ENCODE results near the gene MRI1. TPM values are rescaled to one million over a fixed set of nuclear protein-coding genes. Genes with fewer than 3 reads are reported as not detected.
"Not testable (repeated sequence)": the region's sequence is repeated elsewhere in the genome, so short reads cannot be mapped to it uniquely, and the experiment has no call there.

MRI1 gene
- polyA plus RNA-seq, 3 donors: 12.4 to 33.5 (median 28.3) TPM

- WGBS, 3 donors: 76 to 90% (median 82%) methylated on average over 18 of the region's 18 CpGs
- H3K27ac ChIP-seq (ENCODE audit: low read depth, low read length): no peak overlapping the region
These were observed 19.5 kb downstream of the MRI1 start for GRCh38 chr19:13783565-13784500.

DNA sequence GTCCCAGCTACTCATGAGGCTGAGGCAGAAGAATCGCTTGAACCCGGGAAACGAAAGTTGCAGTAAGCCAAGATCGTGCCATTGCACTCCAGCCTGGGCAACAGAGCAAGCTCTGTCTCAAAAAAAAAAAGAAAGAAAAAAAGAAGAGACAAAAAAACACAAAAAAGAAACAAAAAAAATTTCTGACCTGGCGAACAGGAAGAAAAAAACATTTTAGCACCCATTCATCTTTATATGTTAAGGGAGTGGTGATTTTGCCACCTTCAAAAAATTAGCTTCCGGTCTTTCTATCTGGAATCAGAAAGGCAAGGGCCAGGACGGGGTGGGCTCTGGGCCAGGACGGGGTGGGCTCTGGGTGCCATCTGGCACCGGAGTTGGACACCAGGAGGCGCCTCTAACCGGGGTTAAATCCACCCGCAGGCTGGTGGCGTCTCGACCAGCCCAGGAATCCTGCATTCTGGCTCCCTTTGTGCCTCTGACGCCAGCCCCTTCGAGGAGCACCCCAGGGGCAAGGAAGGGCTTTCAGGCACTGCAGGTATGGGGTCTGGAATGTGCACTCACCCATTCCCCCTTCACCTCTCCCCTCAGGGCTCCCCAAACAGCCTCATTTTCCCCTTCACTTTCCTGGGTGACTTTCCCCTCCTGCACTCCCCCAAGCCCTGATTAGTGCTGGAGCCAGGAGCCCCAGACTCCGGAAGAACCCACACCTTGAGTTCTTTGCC is 20.6 kb downstream of the MRI1 start:
- WGBS, 3 donors: 24 to 29% (median 25%) methylated on average over 15 to 17 of the region's 17 CpGs
- no peak overlapping the region for H3K27ac ChIP-seq (ENCODE audit: low read depth, low read length)

GRCh38 chr19:13788991-13789390 is 24.7 kb downstream of the MRI1 start:
- WGBS, 3 donors: 40 to 57% (median 41%) methylated on average over 8 of the region's 8 CpGs
- H3K27ac ChIP-seq (ENCODE audit: low read depth, low read length): no peak overlapping the region

- H3K27ac ChIP-seq (ENCODE audit: low read depth, low read length): no peak overlapping the region
- WGBS, 3 donors: 51 to 80% (median 61%) methylated on average over 8 of the region's 8 CpGs
These were observed 26.0 kb downstream of the MRI1 start for GRCh38 chr19:13790354-13790753.

- not testable (repeated sequence) for H3K27ac ChIP-seq (ENCODE audit: low read depth, low read length)
- WGBS, 3 donors: 84 to 92% (median 86%) methylated on average over 9 of the region's 9 CpGs
These were observed 29.0 kb downstream of the MRI1 start for GRCh38 chr19:13793317-13793716.

- 0 to 3% (median 0%) methylated on average over 7 to 8 of the region's 8 CpGs for WGBS, 3 donors
- H3K27ac ChIP-seq (ENCODE audit: low read depth, low read length): no peak overlapping the region
These were observed 30.1 kb downstream of the MRI1 start for GRCh38 chr19:13794398-13794756.

DNA sequence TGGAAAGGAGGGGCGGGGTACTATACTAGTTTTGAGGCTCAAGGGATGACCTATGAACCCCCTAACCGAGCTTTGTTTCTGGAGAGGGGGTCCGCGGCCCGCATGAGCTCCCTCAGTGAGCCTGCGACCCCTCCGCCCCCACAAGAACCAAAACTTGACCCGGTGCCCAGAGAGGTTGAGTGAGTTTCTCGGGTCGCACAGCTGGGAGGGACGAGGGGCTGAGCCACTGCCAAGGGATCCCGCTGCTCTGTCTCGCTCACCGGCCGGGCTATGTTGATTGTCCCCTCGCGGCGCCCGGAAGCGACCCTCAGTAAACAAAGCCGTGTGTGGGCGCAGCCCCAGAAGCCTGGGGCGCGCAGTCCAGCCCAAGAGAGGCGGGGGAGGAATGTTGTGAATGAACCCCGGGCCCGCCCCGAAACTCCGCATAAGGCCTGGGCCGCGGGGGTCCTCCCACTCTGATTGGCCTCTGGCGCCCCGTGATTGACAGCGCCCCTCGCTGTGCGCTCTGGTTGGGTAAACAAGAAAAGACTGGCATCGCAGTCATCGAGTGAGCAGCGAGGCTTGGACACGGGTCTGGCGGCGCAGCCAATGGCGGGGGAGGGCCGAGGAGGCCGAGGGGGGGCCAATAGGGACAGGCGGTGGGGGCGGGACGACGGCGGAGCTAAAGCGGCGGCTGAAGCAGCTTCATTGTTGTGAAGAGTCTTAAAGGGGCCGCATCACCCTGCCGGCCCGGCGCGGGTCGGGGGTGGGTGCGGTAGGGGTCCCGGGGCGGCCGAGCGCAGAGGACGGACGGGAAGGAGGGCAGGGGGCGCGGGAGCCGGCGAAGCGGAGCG is 30.7 kb downstream of the MRI1 start, which contains the start of gene ZSWIM4:
TSS of gene ZSWIM4 (plus strand) at position 687 of the 833 bp plus-strand sequence. CDS start 206 bp downstream, outside the sequence.
- WGBS, 3 donors: 1% methylated on average over 65 to 71 of the region's 71 CpGs
- no peak within 1 kb of the TSS for H3K27ac ChIP-seq (ENCODE audit: low read depth, low read length)

DNA sequence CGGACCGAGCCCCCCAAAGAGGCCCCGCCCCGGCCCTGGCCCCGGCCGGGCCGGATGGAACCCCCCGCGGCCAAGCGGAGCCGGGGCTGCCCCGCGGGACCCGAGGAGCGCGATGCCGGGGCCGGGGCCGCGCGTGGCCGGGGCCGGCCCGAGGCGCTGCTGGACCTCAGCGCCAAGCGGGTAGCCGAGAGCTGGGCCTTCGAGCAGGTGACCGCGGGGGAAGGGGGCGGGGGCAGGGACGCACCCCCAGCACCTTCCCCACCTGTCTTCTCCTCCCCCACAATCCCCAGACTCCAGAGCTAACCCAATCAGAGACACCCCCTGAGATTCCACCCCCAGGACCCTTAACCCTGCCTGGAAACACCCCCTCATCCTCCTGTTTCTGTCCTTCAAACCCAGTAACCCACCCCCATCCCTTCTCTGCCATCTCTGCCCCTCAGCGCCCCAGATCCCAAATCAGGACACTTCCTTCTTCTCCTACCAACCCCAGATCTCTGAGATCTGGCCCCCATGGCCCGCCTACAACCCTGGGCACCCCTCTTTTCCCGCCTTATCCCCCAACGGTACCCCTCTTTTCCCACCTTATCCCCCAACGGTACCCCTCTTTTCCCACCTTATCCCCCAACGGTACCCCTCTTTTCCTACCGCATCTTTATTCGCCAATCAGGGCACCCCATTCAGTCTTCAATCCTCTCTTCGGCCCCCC is 31.4 kb downstream of the MRI1 start:
- no peak overlapping the region for H3K27ac ChIP-seq (ENCODE audit: low read depth, low read length)
- 3 to 20% (median 3%) methylated on average over 14 to 42 of the region's 42 CpGs for WGBS, 3 donors

GRCh38 chr19:13796301-13797057 is 32.2 kb downstream of the MRI1 start:
- WGBS, 3 donors: 8 to 26% (median 9%) methylated on average over 12 of the region's 12 CpGs
- H3K27ac ChIP-seq (ENCODE audit: low read depth, low read length): no peak overlapping the region

DNA sequence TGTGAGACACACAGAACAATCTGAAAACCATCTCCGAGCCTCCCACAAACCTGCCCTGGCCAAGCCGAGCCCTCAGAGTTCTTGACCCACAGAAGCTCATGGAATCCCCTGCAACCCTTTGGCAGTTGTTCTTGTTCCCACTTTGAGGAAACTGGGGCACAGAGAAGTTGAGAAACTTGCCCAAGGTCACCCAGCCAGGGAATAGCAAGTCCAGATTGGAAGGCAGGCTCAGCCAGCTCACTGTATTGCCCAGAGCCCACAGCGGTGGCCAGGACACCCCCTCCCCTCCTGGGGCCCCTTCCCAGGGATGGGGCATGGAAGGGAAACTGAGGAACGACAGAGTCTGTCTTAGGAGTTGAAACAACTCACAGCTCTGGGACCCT is 32.7 kb downstream of the MRI1 start:
- 53 to 77% (median 54%) methylated on average over 4 of the region's 4 CpGs for WGBS, 3 donors
- no peak overlapping the region for H3K27ac ChIP-seq (ENCODE audit: low read depth, low read length)

- WGBS, 3 donors: 40 to 63% (median 54%) methylated on average over 7 of the region's 7 CpGs
These were observed 33.5 kb downstream of the MRI1 start for GRCh38 chr19:13797870-13798269.

GRCh38 chr19:13799669-13800068 is 35.3 kb downstream of the MRI1 start:
- WGBS, 3 donors: 93 to 95% (median 94%) methylated on average over 22 of the region's 22 CpGs
- no peak overlapping the region for H3K27ac ChIP-seq (ENCODE audit: low read depth, low read length)

More at GRCh38 chr19:13797870-13798269, 33.5 kb downstream of the MRI1 start:
- no peak overlapping the region for H3K27ac ChIP-seq (ENCODE audit: low read depth, low read length)

DNA sequence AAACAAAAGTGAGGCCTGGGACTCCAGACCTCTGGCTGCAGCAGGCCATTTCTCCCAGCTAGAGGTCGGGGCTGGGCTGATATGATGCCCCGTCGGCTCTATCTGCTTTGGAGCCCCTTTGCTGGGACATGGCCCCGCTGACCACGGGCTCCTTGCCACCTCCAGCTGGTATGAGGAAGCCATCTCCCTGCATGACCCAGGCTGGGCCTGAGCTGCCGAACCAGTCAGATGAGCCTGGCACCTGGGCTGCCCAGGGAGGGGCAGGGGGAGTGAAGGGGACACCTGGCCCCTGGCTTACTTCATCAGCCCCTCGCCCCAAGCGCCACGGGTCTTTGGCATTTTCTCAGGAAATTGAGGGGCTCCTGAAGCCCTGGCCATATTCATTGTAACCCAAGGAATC is 38.7 kb downstream of the MRI1 start:
- no peak overlapping the region for H3K27ac ChIP-seq (ENCODE audit: low read depth, low read length)
- 50 to 93% (median 85%) methylated on average over 9 of the region's 9 CpGs for WGBS, 3 donors

GRCh38 chr19:13804830-13805683 is 40.7 kb downstream of the MRI1 start:
- WGBS, 3 donors: 65 to 84% (median 83%) methylated on average over 35 of the region's 35 CpGs
- no peak overlapping the region for H3K27ac ChIP-seq (ENCODE audit: low read depth, low read length)

DNA sequence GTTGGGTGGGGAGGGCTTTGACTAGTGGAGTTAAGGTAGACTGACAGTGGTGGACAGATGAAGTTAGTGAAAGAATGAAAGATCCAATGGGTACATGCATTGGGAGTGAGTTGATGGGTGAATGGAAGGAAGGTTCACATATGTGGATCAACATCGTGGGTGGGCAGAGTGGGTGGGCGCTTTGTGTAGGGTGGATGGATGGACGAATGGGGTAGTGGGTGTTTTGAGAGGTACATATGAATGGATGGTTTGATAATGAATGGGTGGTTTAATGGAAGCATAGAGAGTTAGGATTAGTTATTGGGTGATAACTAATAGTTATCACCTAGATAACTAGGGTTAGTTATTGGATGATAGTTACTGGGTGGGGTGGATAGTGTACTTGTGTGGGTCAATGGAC is 42.4 kb downstream of the MRI1 start:
- 96 to 100% (median 97%) methylated on average over 3 of the region's 3 CpGs for WGBS, 3 donors
- no peak overlapping the region for H3K27ac ChIP-seq (ENCODE audit: low read depth, low read length)

DNA sequence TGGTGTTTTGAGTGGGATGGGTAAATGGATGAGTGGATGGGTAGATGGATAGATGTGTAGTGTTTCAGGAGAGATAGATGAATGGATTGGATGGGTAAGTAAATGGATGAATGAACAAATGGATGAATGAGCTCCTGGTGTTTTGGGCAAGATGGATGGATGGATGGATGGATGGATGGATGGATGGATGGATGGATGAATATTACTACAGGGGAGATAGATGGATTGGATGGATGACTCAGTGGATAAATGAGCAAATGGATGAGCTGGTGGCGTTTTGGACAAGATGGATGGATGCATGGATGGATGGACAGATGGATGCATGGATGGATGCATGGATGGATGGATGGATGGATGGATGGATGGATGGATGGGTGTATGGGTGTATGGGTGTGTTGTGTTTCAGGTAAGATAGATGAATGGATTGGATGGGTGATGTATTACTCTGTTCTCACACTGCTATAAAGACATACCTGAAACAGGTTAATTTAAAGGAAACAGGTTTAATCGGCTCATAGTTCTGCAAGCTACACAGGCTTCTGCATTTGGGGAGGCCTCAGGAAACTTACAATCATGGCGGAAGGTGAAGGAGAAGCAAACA is 43.2 kb downstream of the MRI1 start:
- no peak overlapping the region for H3K27ac ChIP-seq (ENCODE audit: low read depth, low read length)
- 93 to 98% (median 95%) methylated on average over 3 of the region's 3 CpGs for WGBS, 3 donors
